Measurements from ENCODE around the gene CRLF2. TPM values are rescaled to one million over a fixed set of nuclear protein-coding genes. Genes with fewer than 3 reads are reported as not detected.

The CRLF2 gene
- total and polyA plus RNA-seq, 2 of the 8 experiments (the other 6 are each of a cell fraction or from before 2014, with no cell fraction given): 0.06 TPM; not detected in 1

DNA sequence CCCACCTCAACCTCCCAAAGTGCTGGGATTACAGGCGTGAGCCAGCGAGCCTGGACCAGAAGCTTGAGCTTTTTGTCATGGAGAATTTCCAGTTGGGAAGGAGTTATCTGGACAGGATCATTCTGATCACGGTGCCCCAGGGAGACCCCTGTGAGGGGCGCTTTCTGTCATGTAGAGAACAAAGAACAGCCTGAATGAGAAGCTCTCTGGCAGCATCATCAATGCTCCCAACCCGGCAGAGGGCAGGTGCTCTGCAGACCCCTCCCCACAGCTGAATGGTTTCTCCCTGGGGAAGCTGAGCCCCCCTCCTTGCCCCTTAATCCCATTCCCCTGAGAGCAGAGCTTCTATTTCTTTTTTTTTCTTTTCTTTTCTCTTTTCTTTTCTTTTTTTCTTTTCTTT, 48.8 kb upstream of the CRLF2 start:
- Histone ChIP-seq H3K18ac (ENCODE audit: extremely low read depth, low read length) (no peak overlapping the region), H3K9ac (replicated peaks in 1 of 4; ENCODE audit: extremely low read depth in 1 of 4, low read depth in 3 of 4, low read length in 3 of 4) (no peak overlapping the region), H3K56ac (replicated peaks; ENCODE audit: insufficient read length, low read depth, low read length) (no peak overlapping the region), H3K4me1 (replicated peaks in 1 of 4; ENCODE audit: control insufficient read depth in 3 of 4, insufficient read depth in 4 of 4, low read length in 3 of 4) (peaks cover 0 to 3% (median 0%) of the 10 kb centered on the region in 4 experiments; a peak in 1 of 7 replicates), H2BK12ac (ENCODE audit: low read depth, low read length) (no peak overlapping the region), H4K8ac (ENCODE audit: extremely low read depth, insufficient read depth, low read length) (no peak overlapping the region), H3K4me3 (ENCODE audit: extremely low read depth in 1 of 4, insufficient read depth in 2 of 4, low read depth in 3 of 4, low read length in 4 of 4) (no peak overlapping the region), H3K79me1 (ENCODE audit: low read depth, low read length) (no peaks in the 10 kb centered on the region), H2BK120ac (replicated peaks; ENCODE audit: low read depth, low read length) (no peak overlapping the region), H2BK20ac (ENCODE audit: low read length) (no peak overlapping the region), H2BK15ac (ENCODE audit: low read length) (no peak overlapping the region), H4K5ac (ENCODE audit: insufficient read length, low read depth, low read length) (no peak overlapping the region), H3K4me2 (ENCODE audit: insufficient read depth in 1 of 2, low read depth in 2 of 2, low read length in 2 of 2) (no peak overlapping the region), H3K14ac (ENCODE audit: insufficient read length) (no peak overlapping the region), H3K9me3 (ENCODE audit: insufficient read depth in 2 of 2, low read depth in 1 of 2, low read length in 1 of 2) (no peaks in the 10 kb centered on the region; a peak in 1 of 4 replicates), H3K4ac (replicated peaks; ENCODE audit: insufficient read length, low read depth, low read length) (no peak overlapping the region), H3K79me2 (ENCODE audit: control insufficient read depth in 1 of 2, insufficient read depth in 2 of 2, low read length in 2 of 2) (no peaks in the 10 kb centered on the region), H3K23ac (ENCODE audit: insufficient read length) (no peak overlapping the region), H2AFZ (ENCODE audit: low read length) (no peak overlapping the region), H2AK5ac (ENCODE audit: low read depth, low read length) (no peak overlapping the region), H3K27me3 (replicated peaks in 1 of 4; ENCODE audit: control insufficient read depth in 3 of 4, extremely low read depth in 1 of 4, insufficient read depth in 3 of 4, low read length in 3 of 4) (no peaks in the 10 kb centered on the region), H3K23me2 (ENCODE audit: low read depth, low read length) (no peaks in the 10 kb centered on the region), H4K91ac (replicated peaks; ENCODE audit: insufficient read length, low read length) (no peak overlapping the region), H3K36me3 (ENCODE audit: control insufficient read depth in 2 of 4, insufficient read depth in 4 of 4, low read length in 3 of 4) (peaks cover 2 to 15% (median 6%) of the 10 kb centered on the region in 4 experiments; a peak in 3 of 8 replicates), H3K27ac (ENCODE audit: low read depth, low read length) (no peak overlapping the region), H4K20me1 (replicated peaks in 1 of 2; ENCODE audit: control insufficient read depth in 1 of 2, insufficient read depth in 2 of 2, low read length in 2 of 2) (no peaks in the 10 kb centered on the region), H2BK5ac (ENCODE audit: low read depth, low read length) (no peak overlapping the region)
- no peak for FAIRE-seq
- 46% methylated on average over 5 of the region's 5 CpGs; no CpG with 5 or more reads in 1 of the 2 experiments for WGBS, 2 experiments (ENCODE audit: extremely low coverage in 1 of 2, insufficient coverage in 1 of 2, insufficient read length in 1 of 2, insufficient replicate concordance in 2 of 2, low coverage in 1 of 2, low lambda C conversion rate in 2 of 2, missing lambda C conversion rate in 1 of 2)
- CTCF ChIA-PET (ENCODE audit: partially characterized antibody): no interaction called here
- POLR2A ChIA-PET (ENCODE audit: partially characterized antibody): no interaction called here
- DNase-seq (ENCODE audit: low read depth in 1 of 2, low spot score in 2 of 2): peak in 1 of 2 experiments; percentile 62
- peak in 1 of 2 experiments; percentile 89; a peak in 1 of 3 replicates for TF ChIP-seq EP300 (IDR thresholded peaks at IDR 0.05; ENCODE audit: borderline replicate concordance in 1 of 2, low read depth in 2 of 2, low read length in 2 of 2)
- TF ChIP-seq CTBP2 (IDR thresholded peaks at IDR 0.05; ENCODE audit: borderline replicate concordance, insufficient read depth, insufficient read length, low read length): no peak
- TF ChIP-seq YY1 (IDR thresholded peaks at IDR 0.05; ENCODE audit: low read depth, low read length): no peak
- TF ChIP-seq NANOG (IDR thresholded peaks at IDR 0.05; ENCODE audit: insufficient read depth, low read depth, low read length, poor library complexity, severe bottlenecking): peak; percentile 67
- TF ChIP-seq BCL11A (IDR thresholded peaks at IDR 0.05; ENCODE audit: low read depth in 2 of 2, low read length in 2 of 2): no peak
- TF ChIP-seq RAD21 (IDR thresholded peaks at IDR 0.05 in 1 of 2, conservative IDR thresholded peaks at IDR 0.05 in 1 of 2; ENCODE audit: low read depth in 2 of 2, low read length in 2 of 2): no peak
- 0 out of 2 replicates have a peak, but pooled peaks have one; percentile 30 for TF ChIP-seq TCF12 (IDR thresholded peaks at IDR 0.05; ENCODE audit: low read depth, low read length)
- TF ChIP-seq POU5F1 (IDR thresholded peaks at IDR 0.05; ENCODE audit: low read depth, low read length): no peak
- no peak for TF ChIP-seq CBX8 (IDR thresholded peaks at IDR 0.05; ENCODE audit: borderline replicate concordance, low read depth, low read length)
- TF ChIP-seq ATF3 (IDR thresholded peaks at IDR 0.05; ENCODE audit: insufficient read depth, low read depth, low read length): no peak
- no peak for TF ChIP-seq POLR2A (IDR thresholded peaks at IDR 0.05; ENCODE audit: control extremely low read depth in 1 of 2, low read depth in 2 of 2, low read length in 2 of 2)
- TF ChIP-seq TEAD4 (IDR thresholded peaks at IDR 0.05; ENCODE audit: low read depth, low read length): no peak
- TF ChIP-seq RNF2 (IDR thresholded peaks at IDR 0.05; ENCODE audit: borderline replicate concordance, low read depth, low read length, missing control alignments, poor library complexity, severe bottlenecking): no peak
